Glutamatergic neuron (in vitro differentiated cells): Measurements from ENCODE around the gene PRKD2. TPM values are rescaled to one million over a fixed set of nuclear protein-coding genes. Genes with fewer than 3 reads are reported as not detected.

Experiments
- DNase-seq: peaks from one replicate; pipeline ENCODE4 v3.0.0; 2022
- H3K27ac Mint-ChIP-seq: one replicate; pipeline ENCODE4 v1.8.0; 2020; ENCODE audit warnings: mild to moderate bottlenecking, mixed read lengths, inconsistent platforms; ENCODE audit not compliant: unreplicated experiment
- H3K27me3 Mint-ChIP-seq: one replicate; pipeline ENCODE4 v1.8.0; 2020; ENCODE audit warnings: mild to moderate bottlenecking, moderate library complexity, mixed read lengths, inconsistent platforms; ENCODE audit not compliant: unreplicated experiment
- H3K36me3 Mint-ChIP-seq: one replicate; pipeline ENCODE4 v1.8.0; 2020; ENCODE audit warnings: mild to moderate bottlenecking, mixed read lengths, inconsistent platforms; ENCODE audit not compliant: unreplicated experiment
- H3K4me1 Mint-ChIP-seq: one replicate; pipeline ENCODE4 v1.8.0; 2020; ENCODE audit warnings: mild to moderate bottlenecking, low read depth, mixed read lengths, inconsistent platforms; ENCODE audit not compliant: unreplicated experiment
- H3K4me3 Mint-ChIP-seq: one replicate; pipeline ENCODE4 v1.8.0; 2020; ENCODE audit warnings: mild to moderate bottlenecking, mixed read lengths, inconsistent platforms; ENCODE audit not compliant: unreplicated experiment
- H3K9me3 Mint-ChIP-seq: one replicate; pipeline ENCODE4 v1.8.0; 2020; ENCODE audit warnings: mild to moderate bottlenecking, moderate library complexity, mixed read lengths, inconsistent platforms; ENCODE audit not compliant: unreplicated experiment
- total RNA-seq: library from RNA; stranded (reverse); fragmentation: NEBNext Ultra II Directional; extraction: Animal tissue kit (Norgen Biotek cat#: 25700); gene quantifications from one replicate; pipeline ENCODE4 v1.2.1, GENCODE V29; 2021; ENCODE audit not compliant: unreplicated experiment
- TF ChIP-seq, protein P1 (sequence below): fragments of 200-600 bp; sonication (generic); IDR thresholded peaks from one replicate; pipeline ENCODE4 v1.5.0; 2021; ENCODE audit not compliant: partially characterized antibody, unreplicated experiment

PRKD2 gene
- total RNA-seq, 1 donor from 2014 or later: 54.7 TPM

DNA sequence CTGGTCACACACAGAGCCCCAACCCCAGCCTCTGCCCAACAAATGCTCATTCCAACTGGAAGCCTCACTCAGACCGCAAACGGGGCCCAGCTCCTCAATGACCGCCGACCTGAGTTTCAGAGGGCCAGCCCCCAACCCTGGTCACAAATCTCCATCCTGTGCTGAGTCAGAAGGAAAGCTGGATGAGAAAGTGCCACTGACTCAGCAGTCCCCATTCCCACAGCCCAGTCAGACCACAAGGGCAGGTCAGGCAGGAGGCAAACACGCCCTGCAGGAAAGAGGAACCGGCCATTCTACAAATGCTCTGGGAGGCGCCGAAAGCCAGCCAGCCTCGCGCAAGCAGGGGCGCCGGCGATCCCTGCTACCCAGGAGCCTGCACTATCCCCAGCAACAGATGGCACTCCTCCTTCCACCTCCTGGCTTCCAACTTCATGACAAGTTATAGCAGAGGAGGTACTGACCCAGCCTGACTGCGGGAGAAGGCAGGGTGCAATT is 14.1 kb upstream of the PRKD2 start:
- H3K4me1 Mint-ChIP-seq: peaks cover 34% of the 10 kb centered on the region
- peak overlapping the region; percentile 55 for H3K27ac Mint-ChIP-seq
- no peaks in the 10 kb centered on the region for H3K36me3 Mint-ChIP-seq
- peaks cover 12% of the 10 kb centered on the region for H3K9me3 Mint-ChIP-seq
- H3K27me3 Mint-ChIP-seq: peaks cover 23% of the 10 kb centered on the region
- no peak for DNase-seq
- no peak overlapping the region for H3K4me3 Mint-ChIP-seq
- TF ChIP-seq, protein P1, sequence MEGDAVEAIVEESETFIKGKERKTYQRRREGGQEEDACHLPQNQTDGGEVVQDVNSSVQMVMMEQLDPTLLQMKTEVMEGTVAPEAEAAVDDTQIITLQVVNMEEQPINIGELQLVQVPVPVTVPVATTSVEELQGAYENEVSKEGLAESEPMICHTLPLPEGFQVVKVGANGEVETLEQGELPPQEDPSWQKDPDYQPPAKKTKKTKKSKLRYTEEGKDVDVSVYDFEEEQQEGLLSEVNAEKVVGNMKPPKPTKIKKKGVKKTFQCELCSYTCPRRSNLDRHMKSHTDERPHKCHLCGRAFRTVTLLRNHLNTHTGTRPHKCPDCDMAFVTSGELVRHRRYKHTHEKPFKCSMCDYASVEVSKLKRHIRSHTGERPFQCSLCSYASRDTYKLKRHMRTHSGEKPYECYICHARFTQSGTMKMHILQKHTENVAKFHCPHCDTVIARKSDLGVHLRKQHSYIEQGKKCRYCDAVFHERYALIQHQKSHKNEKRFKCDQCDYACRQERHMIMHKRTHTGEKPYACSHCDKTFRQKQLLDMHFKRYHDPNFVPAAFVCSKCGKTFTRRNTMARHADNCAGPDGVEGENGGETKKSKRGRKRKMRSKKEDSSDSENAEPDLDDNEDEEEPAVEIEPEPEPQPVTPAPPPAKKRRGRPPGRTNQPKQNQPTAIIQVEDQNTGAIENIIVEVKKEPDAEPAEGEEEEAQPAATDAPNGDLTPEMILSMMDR: no peak

DNA sequence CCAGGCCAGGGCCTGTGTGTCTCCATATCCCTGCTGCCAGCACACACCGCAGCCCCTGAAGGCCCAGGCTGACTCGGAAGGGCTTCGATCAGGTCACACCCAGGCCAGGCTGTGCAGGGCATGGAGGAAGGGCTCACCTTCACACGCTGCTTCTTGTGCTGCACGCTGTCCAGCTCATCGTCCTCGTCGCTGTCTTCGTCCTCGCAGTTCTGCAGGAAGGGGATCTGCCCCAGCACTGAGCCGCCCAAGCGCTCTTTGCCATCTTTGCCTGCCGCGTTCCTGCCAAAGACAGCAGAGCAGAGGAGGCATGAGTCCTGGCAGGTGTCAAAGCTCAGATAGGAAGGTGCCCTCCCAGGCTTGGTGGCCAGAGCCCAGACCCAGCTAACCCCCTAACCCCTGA is 13.7 kb upstream of the PRKD2 start:
- H3K9me3 Mint-ChIP-seq: peaks cover 12% of the 10 kb centered on the region
- no peak for DNase-seq
- H3K4me1 Mint-ChIP-seq: peaks cover 38% of the 10 kb centered on the region
- H3K4me3 Mint-ChIP-seq: no peak overlapping the region
- TF ChIP-seq, protein P1: no peak
- peaks cover 27% of the 10 kb centered on the region for H3K27me3 Mint-ChIP-seq
- no peak overlapping the region for H3K27ac Mint-ChIP-seq
- H3K36me3 Mint-ChIP-seq: no peaks in the 10 kb centered on the region

DNA sequence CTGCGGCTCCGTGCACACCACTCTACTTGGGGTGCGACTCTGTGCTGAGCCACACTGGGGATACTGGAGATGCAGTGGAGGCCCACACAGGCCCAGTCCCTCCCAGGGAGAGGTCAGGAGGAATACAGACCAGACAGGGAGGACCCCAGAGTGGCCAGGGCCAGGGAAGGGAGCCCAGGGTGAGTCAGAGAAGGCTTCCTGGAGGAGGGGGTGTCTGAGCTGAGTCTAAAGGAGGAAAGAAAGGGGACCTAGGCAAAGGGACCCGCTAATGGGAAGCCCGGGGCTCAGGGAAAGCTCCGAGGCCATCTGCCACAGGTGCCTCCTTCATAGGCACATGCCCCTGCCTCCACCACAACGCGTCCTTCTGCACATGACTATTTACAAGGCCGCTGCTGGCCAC is 13.3 kb upstream of the PRKD2 start:
- TF ChIP-seq, protein P1: no peak
- H3K4me1 Mint-ChIP-seq: peaks cover 40% of the 10 kb centered on the region
- no peaks in the 10 kb centered on the region for H3K36me3 Mint-ChIP-seq
- H3K4me3 Mint-ChIP-seq: no peak overlapping the region
- H3K27ac Mint-ChIP-seq: no peak overlapping the region
- H3K27me3 Mint-ChIP-seq: peaks cover 27% of the 10 kb centered on the region
- no peak for DNase-seq
- H3K9me3 Mint-ChIP-seq: peaks cover 12% of the 10 kb centered on the region

DNA sequence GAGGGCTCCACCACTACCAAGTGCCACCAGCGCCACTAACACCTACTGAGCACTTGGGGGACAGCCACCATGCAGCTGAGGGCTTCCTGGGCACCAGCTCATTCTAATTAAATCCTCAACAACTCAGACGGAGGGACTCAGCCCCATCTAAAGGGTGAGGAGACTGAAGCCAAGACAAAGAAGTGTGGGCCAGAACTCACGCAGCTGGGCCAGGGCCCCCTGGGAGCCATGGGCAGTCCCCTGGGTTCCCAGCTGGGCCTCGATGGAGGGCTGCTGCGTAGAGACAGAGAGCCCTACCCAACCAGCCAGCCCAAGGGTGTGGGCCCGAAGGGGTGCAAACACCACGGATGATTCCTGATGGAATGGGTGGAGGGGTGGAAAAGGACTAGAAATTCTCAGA is 12.8 kb upstream of the PRKD2 start:
- Mint-ChIP-seq H3K9me3 (peaks cover 12% of the 10 kb centered on the region), H3K36me3 (no peaks in the 10 kb centered on the region), H3K4me1 (peaks cover 41% of the 10 kb centered on the region), H3K27me3 (peaks cover 27% of the 10 kb centered on the region), H3K4me3 (no peak overlapping the region), H3K27ac (no peak overlapping the region)
- DNase-seq: no peak
- TF ChIP-seq, protein P1: no peak

DNA sequence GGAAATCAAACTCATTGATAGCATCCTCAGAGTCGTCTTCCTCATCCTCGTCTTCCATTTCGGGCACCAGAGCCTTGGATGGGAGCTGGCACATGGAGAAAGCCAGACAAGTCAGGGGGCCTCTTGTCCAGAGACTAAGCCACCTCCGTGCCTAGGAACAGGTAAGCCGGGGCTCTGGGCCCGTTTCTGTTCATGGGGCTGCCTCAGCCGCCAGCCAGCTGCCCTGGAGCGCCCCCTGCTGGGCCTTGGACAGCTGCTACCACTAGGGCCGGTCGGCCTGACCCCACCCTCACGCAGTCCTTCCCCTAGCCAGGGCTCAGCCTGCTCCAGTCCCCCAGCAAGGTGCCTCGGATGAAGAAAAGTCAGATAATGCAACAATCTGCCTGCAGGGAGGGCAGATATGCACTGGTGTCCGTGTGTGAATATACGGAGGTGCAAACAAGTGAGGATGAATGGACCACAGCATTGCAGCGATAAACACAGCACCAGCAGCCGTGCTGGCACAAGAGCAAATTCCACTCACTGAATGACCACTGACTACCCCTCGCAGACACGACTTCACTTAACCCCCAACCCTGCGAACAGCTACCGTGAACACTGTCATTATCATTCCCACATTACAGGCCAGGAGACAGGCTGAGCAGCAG is 11.9 kb upstream of the PRKD2 start:
- Mint-ChIP-seq H3K4me1 (peaks cover 46% of the 10 kb centered on the region), H3K27me3 (peaks cover 27% of the 10 kb centered on the region), H3K9me3 (peaks cover 17% of the 10 kb centered on the region), H3K4me3 (peak overlapping the region; percentile 9), H3K27ac (peak overlapping the region; percentile 83), H3K36me3 (no peaks in the 10 kb centered on the region)
- TF ChIP-seq, protein P1: peak; percentile 93
- peak; percentile 93 for DNase-seq
